Heart left ventricle (tissue), 16 donors: Measurements from ENCODE around the gene TASP1. TPM values are rescaled to one million over a fixed set of nuclear protein-coding genes. Genes with fewer than 3 reads are reported as not detected.

Experiments used
- ATAC-seq, 4 donors: fragments of 200-7000 bp; cut with Tn5 transposase; one replicate each; pipeline ENCODE4 v1.9.1; 2020 to 2022; ENCODE audit warnings: moderate library complexity in 4 of 4, mild to moderate bottlenecking in 3 of 4, moderate number of reproducible peaks in 1 of 4
- DNase-seq, 5 donors: peaks; one replicate each; pipeline ENCODE4 v3.0.0-alpha.2; 2020
- H3K27ac ChIP-seq, 12 donors: fragments of 200-600 bp; sonication (generic) in 4 of 12; one replicate each; pipeline versions ENCODE4 v1.5.0 to v1.8.0; 2016 to 2022; ENCODE audit warnings: mild to moderate bottlenecking in 2 of 12
- H3K27me3 ChIP-seq, 9 donors: fragments of 200-600 bp; sonication (generic) in 2 of 9; one replicate each; pipeline versions ENCODE4 v1.5.1 to v1.8.0; 2016 to 2022; ENCODE audit warnings: mild to moderate bottlenecking in 3 of 9
- H3K36me3 ChIP-seq, 9 donors: fragments of 200-600 bp; sonication (generic) in 2 of 9; one replicate each; pipeline versions ENCODE4 v1.5.0 to v1.8.0; 2018 to 2022; ENCODE audit warnings: mild to moderate bottlenecking in 2 of 9
- H3K4me1 ChIP-seq, 12 donors: fragments of 200-600 bp; sonication (generic) in 4 of 12; one replicate each; pipeline versions ENCODE4 v1.5.0 to v1.8.0; 2016 to 2022; ENCODE audit warnings: mild to moderate bottlenecking in 3 of 12
- H3K4me3 ChIP-seq, 12 donors: fragments of 200-600 bp; sonication (generic) in 4 of 12; one replicate each; pipeline versions ENCODE4 v1.5.0 to v1.8.0; 2017 to 2022; ENCODE audit warnings: mild to moderate bottlenecking in 9 of 12, moderate library complexity in 4 of 12
- H3K9me3 ChIP-seq, 12 donors: fragments of 200-600 bp; sonication (generic) in 4 of 12; one replicate each; pipeline versions ENCODE4 v1.5.0 to v1.8.0; 2016 to 2022; ENCODE audit warnings: mild to moderate bottlenecking in 1 of 12
- POLR2A ChIP-seq, 2 donors: fragments of 450-650 bp; IDR thresholded peaks; one replicate each; pipeline ENCODE4 v1.6.1; 2017; ENCODE audit warnings: antibody characterized with exemption in 2 of 2, mild to moderate bottlenecking in 2 of 2, moderate library complexity in 2 of 2
- WGBS, 4 donors: extraction: QIAGEN DNeasy Blood & Tissue Kit in 2 of 4; methylation state at CpG; one replicate each; pipeline versions ENCODE4 v1.1.5 to v1.1.7; 2013 to 2018; 5-methylcytosine and 5-hydroxymethylcytosine counted together
- intact Hi-C, 10 donors: fragments of 100-400 bp; cut with DNase I; formaldehyde crosslinking; loops; one replicate each; pipeline versions ENCODE4 v1.11.1 to v1.14.2; 2022
- polyA plus RNA-seq, 2 donors: library from polyadenylated mRNA; stranded (reverse); fragments of 200-250 nt; gene quantifications; one replicate each; pipeline ENCODE4 v1.2.3, GENCODE V29; 2013
- total RNA-seq, 9 donors: library from RNA; depleted of rRNA in 2 of 9; stranded (reverse); fragments of >200 nt in 2 of 9; fragmentation: NEBNext Ultra II Directional in 3 of 9; extraction: Animal tissue kit (Norgen Biotek cat#: 25700) in 3 of 9; gene quantifications; one replicate each; pipeline versions ENCODE4 v1.1.0 to v1.2.4, GENCODE V29; 2016 to 2023
- TF ChIP-seq, protein P1 (sequence below), 12 donors: fragments of 200-600 bp; sonication (generic) in 4 of 12; IDR thresholded peaks; one replicate each; pipeline versions ENCODE4 v1.5.0 to v1.8.0; 2018 to 2022; ENCODE audit warnings: antibody characterized with exemption in 12 of 12, mild to moderate bottlenecking in 5 of 12
- donor health status: ischemic (EF 13 %, LVEDD 7.1; RV severe dilation, severe dysfunction).
- donor health status: healthy with polysubstance abuse.
- donor health status: DM: no; HTN: yes; CAD: no.
- donor health status: DM: no; HTN: no; CAD: no.
- donor health status: ischemic (EF 25% LVEDD 6.9; RV normal size, moderate dysfunction).
- donor health status: ischemic (EF 25% LVEDD 5.7; RV mildly dilated, moderate dysfunction).
- donor health status: healthy.
- donor health status: DM: yes; HTN: yes; CAD: no.
- donor health status: ischemic (EF 35%, LVEDD 5.7; RV mildly dilated, moderate dysfunction).
- donor health status: nonischemic (EF 11% LVEDD 7.7; RV severe dilation, severe dysfunction).
- donor health status: DM: yes; HTN: yes; CAD: no.
- donor health status: PGD.
- donor health status: ischemic (EF 29% LVEDD 5.4; RV normal size, mild dysfunction).
- donor health status: nonischemic (EF 23%, LVEDD 6.1; RV moderate dilation, normal function).

The TASP1 gene
- total and polyA plus RNA-seq, 11 donors, result 1.6 to 8.6 (median 5.3) TPM

DNA sequence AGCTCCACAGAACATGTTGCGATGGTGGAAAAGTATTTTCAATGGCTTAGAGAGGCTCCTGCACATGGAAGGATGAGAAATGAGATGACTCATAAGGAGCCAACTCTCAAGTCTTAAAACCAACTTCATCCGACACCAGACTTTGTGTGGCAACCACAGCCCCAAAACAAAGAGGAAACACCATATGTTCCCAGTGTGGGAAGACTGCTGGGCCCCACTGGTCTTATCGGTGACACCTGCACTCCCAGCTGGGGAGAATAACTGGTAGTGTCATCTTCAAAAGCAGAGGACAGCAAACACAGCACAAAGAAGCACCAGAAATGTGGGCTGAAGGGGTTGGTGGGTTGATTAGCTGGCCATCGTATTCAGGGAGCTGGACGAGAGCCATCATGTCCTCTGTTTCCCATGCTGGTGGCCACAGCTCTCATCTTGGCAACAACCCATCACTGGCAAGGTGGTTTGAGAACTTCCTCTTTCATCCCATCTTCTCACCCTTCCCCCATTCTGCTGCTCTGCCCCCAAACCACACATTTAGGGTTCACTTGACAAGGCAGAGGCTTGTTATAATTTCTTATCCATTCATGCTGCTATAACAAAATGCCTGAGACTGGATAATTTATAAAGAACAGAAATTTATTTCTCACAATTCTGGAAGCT lies 46.0 kb upstream of the TASP1 start:
- no peak for ATAC-seq
- intact Hi-C loops, result no loop called here
- no peak for DNase-seq
- Histone ChIP-seq H3K27ac (no peak overlapping the region), H3K4me3 (no peak overlapping the region), H3K27me3 (peaks cover 0 to 4% (median 0%) of the 10 kb centered on the region in 9 donors), H3K36me3 (no peaks in the 10 kb centered on the region), H3K4me1 (no peaks in the 10 kb centered on the region), H3K9me3 (no peaks in the 10 kb centered on the region)
- WGBS, 4 donors, result 74 to 86% (median 79%) methylated on average over 5 of the region's 5 CpGs
- TF ChIP-seq, protein P1, sequence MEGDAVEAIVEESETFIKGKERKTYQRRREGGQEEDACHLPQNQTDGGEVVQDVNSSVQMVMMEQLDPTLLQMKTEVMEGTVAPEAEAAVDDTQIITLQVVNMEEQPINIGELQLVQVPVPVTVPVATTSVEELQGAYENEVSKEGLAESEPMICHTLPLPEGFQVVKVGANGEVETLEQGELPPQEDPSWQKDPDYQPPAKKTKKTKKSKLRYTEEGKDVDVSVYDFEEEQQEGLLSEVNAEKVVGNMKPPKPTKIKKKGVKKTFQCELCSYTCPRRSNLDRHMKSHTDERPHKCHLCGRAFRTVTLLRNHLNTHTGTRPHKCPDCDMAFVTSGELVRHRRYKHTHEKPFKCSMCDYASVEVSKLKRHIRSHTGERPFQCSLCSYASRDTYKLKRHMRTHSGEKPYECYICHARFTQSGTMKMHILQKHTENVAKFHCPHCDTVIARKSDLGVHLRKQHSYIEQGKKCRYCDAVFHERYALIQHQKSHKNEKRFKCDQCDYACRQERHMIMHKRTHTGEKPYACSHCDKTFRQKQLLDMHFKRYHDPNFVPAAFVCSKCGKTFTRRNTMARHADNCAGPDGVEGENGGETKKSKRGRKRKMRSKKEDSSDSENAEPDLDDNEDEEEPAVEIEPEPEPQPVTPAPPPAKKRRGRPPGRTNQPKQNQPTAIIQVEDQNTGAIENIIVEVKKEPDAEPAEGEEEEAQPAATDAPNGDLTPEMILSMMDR (IDR thresholded peaks at IDR 0.05), result no peak

DNA sequence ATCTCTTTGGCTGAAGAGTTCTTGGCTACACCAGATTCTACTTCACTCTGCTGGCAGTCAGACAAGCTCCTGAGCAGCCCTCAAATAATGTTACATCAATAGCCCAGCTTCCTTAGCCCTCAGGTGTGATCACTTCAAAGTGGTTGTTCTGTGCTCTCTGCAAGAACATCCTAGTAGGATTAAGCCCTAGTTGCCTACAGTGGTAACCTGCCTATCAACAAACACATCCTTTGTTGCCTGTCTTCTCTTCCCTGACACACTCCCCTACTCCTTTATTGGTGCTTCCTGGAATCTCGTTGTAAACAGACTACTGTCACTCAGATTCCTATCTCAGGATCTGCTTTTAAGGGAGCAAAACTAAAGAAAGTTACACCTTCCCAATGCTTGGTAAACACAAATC lies 45.1 kb upstream of the TASP1 start:
- Histone ChIP-seq H3K4me1 (no peaks in the 10 kb centered on the region), H3K9me3 (no peaks in the 10 kb centered on the region), H3K27ac (no peak overlapping the region), H3K36me3 (no peaks in the 10 kb centered on the region), H3K4me3 (no peak overlapping the region), H3K27me3 (peaks cover 0 to 4% (median 0%) of the 10 kb centered on the region in 9 donors)
- no peak for DNase-seq
- intact Hi-C loops, result no loop called here
- ATAC-seq, result no peak
- WGBS, 4 donors, result 23 to 28% (median 26%) methylated on average over 1 of the region's 1 CpG
- no peak for TF ChIP-seq POLR2A (IDR thresholded peaks at IDR 0.05)
- TF ChIP-seq, protein P1 (IDR thresholded peaks at IDR 0.05), result no peak

DNA sequence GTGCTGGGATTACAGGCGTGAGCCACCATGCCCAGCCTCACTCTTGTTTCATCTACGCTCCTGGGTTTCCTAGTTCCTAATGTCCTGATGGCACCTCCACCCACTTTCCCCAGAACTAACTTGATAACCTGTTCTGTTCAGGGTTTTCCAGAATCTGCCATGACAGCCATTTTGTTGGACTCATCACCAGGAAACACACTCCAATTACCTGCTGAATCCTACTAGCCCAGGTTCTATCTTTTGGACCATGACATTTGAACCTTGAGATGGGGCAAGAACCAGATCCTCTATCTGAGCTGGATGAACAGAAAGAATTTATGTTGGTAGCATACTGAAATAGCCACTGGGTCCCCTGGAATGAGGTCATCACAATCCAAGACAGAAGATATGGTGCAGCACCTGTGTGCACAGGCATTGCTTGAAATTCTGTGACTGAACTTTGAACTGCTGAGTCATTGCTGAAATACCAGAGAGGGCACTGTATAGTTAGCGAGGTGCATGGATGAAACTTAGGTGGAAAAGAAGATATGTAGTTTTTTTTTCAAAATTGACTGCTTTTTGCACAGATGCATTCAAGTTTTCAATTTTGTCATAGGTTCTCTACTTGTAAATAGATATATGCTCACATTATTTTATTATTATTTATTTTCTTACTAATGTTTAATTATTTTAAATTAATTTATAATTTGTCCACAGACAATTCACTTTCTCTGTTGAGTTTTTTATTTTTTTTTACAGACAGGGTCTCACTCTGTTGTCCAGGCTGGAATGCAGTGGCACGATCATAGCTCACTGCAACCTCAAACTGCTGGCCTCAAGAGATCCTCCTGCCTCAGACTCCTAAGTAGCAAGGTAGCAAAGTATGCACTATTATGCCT lies 42.8 kb upstream of the TASP1 start:
- H3K27me3 ChIP-seq, result peaks cover 0 to 4% (median 0%) of the 10 kb centered on the region in 9 donors
- no peak for ATAC-seq
- 62 to 93% (median 90%) methylated on average over 4 of the region's 4 CpGs for WGBS, 4 donors
- no peaks in the 10 kb centered on the region for H3K9me3 ChIP-seq
- no peak for DNase-seq
- H3K36me3 ChIP-seq, result no peaks in the 10 kb centered on the region
- intact Hi-C loops, result no loop called here
- TF ChIP-seq, protein P1 (IDR thresholded peaks at IDR 0.05), result no peak
- no peak for TF ChIP-seq POLR2A (IDR thresholded peaks at IDR 0.05)
- no peaks in the 10 kb centered on the region for H3K4me1 ChIP-seq
- no peak overlapping the region for H3K27ac ChIP-seq
- no peak overlapping the region for H3K4me3 ChIP-seq

DNA sequence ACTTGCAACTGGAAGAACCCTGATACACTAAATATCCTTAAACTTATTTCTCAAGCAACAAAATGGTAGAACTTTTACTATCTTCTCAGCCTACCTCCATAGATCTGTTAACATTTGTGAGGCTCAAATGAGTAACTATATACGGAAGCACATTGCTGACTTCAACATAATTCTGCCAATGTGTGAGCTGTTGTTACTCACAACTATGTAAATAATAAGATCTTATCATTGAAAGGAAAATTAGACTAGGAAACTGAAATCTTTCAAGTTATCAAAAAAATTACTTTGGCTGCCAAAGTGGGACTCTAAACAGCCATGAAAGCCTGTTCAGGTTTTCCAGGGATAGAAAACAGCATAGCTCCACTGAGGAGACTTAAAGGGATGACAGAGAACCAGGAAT lies 40.2 kb upstream of the TASP1 start:
- no peaks in the 10 kb centered on the region for H3K4me1 ChIP-seq
- H3K4me3 ChIP-seq, result no peak overlapping the region
- H3K36me3 ChIP-seq, result no peaks in the 10 kb centered on the region
- intact Hi-C loops, result no loop called here
- ATAC-seq, result no peak
- no peaks in the 10 kb centered on the region for H3K9me3 ChIP-seq
- TF ChIP-seq POLR2A (IDR thresholded peaks at IDR 0.05), result no peak
- TF ChIP-seq, protein P1 (IDR thresholded peaks at IDR 0.05), result no peak
- no peak overlapping the region for H3K27ac ChIP-seq
- DNase-seq, result no peak
- H3K27me3 ChIP-seq, result peaks cover 0 to 4% (median 0%) of the 10 kb centered on the region in 9 donors
- WGBS, 4 donors, result 75 to 95% (median 83%) methylated on average over 1 of the region's 1 CpG
